H1 (cell line): ENCODE measurements around the gene GSG1L. TPM values are rescaled to one million over a fixed set of nuclear protein-coding genes. Genes with fewer than 3 reads are reported as not detected.

Source experiments
- BACH1 ChIP-seq: IDR thresholded peaks from 2 replicates; pipeline ENCODE4 v1.6.1; 2012; ENCODE audit warnings: low read length, improper control_type of control experiment
- CBX8 ChIP-seq: fragments of 300-800, 300-1000 bp; sonication (generic); IDR thresholded peaks from 2 replicates; pipeline ENCODE4 v1.7.1; 2016; ENCODE audit warnings: low read depth, low read length, borderline replicate concordance
- EZH2 ChIP-seq: fragments of 200-600 bp; sonication (generic); IDR thresholded peaks from 2 replicates; pipeline ENCODE4 v1.7.1; 2012; ENCODE audit warnings: low read depth, mild to moderate bottlenecking, moderate library complexity, low read length, inconsistent platforms; ENCODE audit not compliant: severe bottlenecking
- JUND ChIP-seq: IDR thresholded peaks from 2 replicates; pipeline ENCODE4 v1.6.1; 2011; ENCODE audit warnings: mild to moderate bottlenecking, improper control_type of control experiment, low read length
- MAFK ChIP-seq: IDR thresholded peaks from 2 replicates; pipeline ENCODE4 v1.6.1; 2012; ENCODE audit warnings: low read depth, mild to moderate bottlenecking, improper control_type of control experiment, low read length
- SP2 ChIP-seq: IDR thresholded peaks from 2 replicates; pipeline ENCODE4 v1.6.1; 2012; ENCODE audit warnings: mild to moderate bottlenecking, low read length, inconsistent platforms
- SRF ChIP-seq: IDR thresholded peaks from 2 replicates; pipeline ENCODE4 v1.6.1; 2011; ENCODE audit warnings: mild to moderate bottlenecking, low read depth, low read length, moderate library complexity
- SUZ12 ChIP-seq: fragments of 200-600 bp; sonication (generic); IDR thresholded peaks from 2 replicates; pipeline ENCODE4 v1.6.1; 2012; ENCODE audit warnings: mild to moderate bottlenecking, inconsistent platforms, low read length, moderate library complexity, mixed read lengths
- polyA plus RNA-seq, 7 experiments: library from polyadenylated mRNA; depleted of rRNA in 3 of 7; stranded (reverse) in 5 of 7; unstranded in 2 of 7; fragments of >200 nt in 5 of 7; fragments of 200-250 nt in 2 of 7; gene quantifications; 1 replicate in 5 of 7; 2 replicates in 1 of 7; 4 replicates in 1 of 7; pipeline versions ENCODE4 v1.2.1 to v1.2.3, GENCODE V29; 2011 to 2013; ENCODE audit warnings: missing spikeins in 2 of 7, mixed read lengths in 2 of 7
- total RNA-seq: library from RNA; stranded (reverse); fragmentation: NEBNext Ultra II Directional; extraction: Animal tissue kit (Norgen Biotek cat#: 25700); gene quantifications from 2 replicates; pipeline ENCODE4 v1.2.1, GENCODE V29; 2021
- TF ChIP-seq, protein P1 (sequence below): fragments of 300-600 bp; sonication (generic); IDR thresholded peaks from 2 replicates; pipeline ENCODE4 v1.7.1; 2012; ENCODE audit warnings: low read length, moderate library complexity, mild to moderate bottlenecking, inconsistent platforms; ENCODE audit not compliant: insufficient replicate concordance
- TF ChIP-seq, protein P2 (sequence below): IDR thresholded peaks from 2 replicates; pipeline ENCODE4 v1.6.1; 2012; ENCODE audit warnings: low read length, inconsistent platforms

The GSG1L gene
- total and polyA plus RNA-seq, 2 of the 8 experiments (the other 6 are each of a cell fraction or from before 2014, with no cell fraction given), result 0.71 to 1.1 TPM

DNA sequence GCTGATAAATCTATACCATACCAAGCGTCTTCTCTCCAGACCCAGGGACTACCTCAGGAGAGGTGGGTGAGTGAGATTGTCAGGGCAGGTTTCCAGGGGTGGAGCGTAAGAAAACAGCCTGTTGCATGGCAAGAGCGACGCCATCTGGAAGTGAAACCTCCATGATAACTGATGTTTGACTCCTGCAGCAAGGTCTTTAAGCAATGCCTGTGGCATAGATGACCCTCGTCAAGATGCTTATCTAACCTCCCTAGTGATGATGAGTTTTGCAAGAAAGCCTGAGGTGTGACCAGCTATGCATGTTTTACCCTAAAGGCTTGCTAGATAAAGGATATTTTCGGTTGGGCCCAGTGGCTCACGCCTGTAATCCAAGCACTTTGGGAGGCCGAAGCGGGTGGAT is 71.6 kb downstream of the GSG1L start (continued):
- TF ChIP-seq, protein P1, sequence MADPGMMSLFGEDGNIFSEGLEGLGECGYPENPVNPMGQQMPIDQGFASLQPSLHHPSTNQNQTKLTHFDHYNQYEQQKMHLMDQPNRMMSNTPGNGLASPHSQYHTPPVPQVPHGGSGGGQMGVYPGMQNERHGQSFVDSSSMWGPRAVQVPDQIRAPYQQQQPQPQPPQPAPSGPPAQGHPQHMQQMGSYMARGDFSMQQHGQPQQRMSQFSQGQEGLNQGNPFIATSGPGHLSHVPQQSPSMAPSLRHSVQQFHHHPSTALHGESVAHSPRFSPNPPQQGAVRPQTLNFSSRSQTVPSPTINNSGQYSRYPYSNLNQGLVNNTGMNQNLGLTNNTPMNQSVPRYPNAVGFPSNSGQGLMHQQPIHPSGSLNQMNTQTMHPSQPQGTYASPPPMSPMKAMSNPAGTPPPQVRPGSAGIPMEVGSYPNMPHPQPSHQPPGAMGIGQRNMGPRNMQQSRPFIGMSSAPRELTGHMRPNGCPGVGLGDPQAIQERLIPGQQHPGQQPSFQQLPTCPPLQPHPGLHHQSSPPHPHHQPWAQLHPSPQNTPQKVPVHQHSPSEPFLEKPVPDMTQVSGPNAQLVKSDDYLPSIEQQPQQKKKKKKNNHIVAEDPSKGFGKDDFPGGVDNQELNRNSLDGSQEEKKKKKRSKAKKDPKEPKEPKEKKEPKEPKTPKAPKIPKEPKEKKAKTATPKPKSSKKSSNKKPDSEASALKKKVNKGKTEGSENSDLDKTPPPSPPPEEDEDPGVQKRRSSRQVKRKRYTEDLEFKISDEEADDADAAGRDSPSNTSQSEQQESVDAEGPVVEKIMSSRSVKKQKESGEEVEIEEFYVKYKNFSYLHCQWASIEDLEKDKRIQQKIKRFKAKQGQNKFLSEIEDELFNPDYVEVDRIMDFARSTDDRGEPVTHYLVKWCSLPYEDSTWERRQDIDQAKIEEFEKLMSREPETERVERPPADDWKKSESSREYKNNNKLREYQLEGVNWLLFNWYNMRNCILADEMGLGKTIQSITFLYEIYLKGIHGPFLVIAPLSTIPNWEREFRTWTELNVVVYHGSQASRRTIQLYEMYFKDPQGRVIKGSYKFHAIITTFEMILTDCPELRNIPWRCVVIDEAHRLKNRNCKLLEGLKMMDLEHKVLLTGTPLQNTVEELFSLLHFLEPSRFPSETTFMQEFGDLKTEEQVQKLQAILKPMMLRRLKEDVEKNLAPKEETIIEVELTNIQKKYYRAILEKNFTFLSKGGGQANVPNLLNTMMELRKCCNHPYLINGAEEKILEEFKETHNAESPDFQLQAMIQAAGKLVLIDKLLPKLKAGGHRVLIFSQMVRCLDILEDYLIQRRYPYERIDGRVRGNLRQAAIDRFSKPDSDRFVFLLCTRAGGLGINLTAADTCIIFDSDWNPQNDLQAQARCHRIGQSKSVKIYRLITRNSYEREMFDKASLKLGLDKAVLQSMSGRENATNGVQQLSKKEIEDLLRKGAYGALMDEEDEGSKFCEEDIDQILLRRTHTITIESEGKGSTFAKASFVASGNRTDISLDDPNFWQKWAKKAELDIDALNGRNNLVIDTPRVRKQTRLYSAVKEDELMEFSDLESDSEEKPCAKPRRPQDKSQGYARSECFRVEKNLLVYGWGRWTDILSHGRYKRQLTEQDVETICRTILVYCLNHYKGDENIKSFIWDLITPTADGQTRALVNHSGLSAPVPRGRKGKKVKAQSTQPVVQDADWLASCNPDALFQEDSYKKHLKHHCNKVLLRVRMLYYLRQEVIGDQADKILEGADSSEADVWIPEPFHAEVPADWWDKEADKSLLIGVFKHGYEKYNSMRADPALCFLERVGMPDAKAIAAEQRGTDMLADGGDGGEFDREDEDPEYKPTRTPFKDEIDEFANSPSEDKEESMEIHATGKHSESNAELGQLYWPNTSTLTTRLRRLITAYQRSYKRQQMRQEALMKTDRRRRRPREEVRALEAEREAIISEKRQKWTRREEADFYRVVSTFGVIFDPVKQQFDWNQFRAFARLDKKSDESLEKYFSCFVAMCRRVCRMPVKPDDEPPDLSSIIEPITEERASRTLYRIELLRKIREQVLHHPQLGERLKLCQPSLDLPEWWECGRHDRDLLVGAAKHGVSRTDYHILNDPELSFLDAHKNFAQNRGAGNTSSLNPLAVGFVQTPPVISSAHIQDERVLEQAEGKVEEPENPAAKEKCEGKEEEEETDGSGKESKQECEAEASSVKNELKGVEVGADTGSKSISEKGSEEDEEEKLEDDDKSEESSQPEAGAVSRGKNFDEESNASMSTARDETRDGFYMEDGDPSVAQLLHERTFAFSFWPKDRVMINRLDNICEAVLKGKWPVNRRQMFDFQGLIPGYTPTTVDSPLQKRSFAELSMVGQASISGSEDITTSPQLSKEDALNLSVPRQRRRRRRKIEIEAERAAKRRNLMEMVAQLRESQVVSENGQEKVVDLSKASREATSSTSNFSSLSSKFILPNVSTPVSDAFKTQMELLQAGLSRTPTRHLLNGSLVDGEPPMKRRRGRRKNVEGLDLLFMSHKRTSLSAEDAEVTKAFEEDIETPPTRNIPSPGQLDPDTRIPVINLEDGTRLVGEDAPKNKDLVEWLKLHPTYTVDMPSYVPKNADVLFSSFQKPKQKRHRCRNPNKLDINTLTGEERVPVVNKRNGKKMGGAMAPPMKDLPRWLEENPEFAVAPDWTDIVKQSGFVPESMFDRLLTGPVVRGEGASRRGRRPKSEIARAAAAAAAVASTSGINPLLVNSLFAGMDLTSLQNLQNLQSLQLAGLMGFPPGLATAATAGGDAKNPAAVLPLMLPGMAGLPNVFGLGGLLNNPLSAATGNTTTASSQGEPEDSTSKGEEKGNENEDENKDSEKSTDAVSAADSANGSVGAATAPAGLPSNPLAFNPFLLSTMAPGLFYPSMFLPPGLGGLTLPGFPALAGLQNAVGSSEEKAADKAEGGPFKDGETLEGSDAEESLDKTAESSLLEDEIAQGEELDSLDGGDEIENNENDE, result no peak
- TF ChIP-seq CBX8 (no peak), EZH2 (no peak), MAFK (no peak), JUND (no peak), SRF (no peak), BACH1 (no peak), SUZ12 (no peak), SP2 (no peak)
- TF ChIP-seq, protein P2, sequence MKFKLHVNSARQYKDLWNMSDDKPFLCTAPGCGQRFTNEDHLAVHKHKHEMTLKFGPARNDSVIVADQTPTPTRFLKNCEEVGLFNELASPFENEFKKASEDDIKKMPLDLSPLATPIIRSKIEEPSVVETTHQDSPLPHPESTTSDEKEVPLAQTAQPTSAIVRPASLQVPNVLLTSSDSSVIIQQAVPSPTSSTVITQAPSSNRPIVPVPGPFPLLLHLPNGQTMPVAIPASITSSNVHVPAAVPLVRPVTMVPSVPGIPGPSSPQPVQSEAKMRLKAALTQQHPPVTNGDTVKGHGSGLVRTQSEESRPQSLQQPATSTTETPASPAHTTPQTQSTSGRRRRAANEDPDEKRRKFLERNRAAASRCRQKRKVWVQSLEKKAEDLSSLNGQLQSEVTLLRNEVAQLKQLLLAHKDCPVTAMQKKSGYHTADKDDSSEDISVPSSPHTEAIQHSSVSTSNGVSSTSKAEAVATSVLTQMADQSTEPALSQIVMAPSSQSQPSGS, result no peak
